ENCODE results near the gene SYNE1.

- TF ChIP-seq RAD21 (IDR thresholded peaks at IDR 0.05 in 1 of 2, conservative IDR thresholded peaks at IDR 0.05 in 1 of 2; ENCODE audit: low read depth in 2 of 2, low read length in 2 of 2): no peak
- no peak for TF ChIP-seq POLR2A (IDR thresholded peaks at IDR 0.05; ENCODE audit: control extremely low read depth in 1 of 2, low read depth in 2 of 2, low read length in 2 of 2)
- TF ChIP-seq SP4 (IDR thresholded peaks at IDR 0.05; ENCODE audit: low read length): no peak
- no peak for TF ChIP-seq MAFK (IDR thresholded peaks at IDR 0.05; ENCODE audit: low read depth, low read length)
- TF ChIP-seq CTCF (IDR thresholded peaks at IDR 0.05; ENCODE audit: control extremely low read depth in 1 of 3, insufficient read depth in 1 of 3, low read depth in 1 of 3, low read length in 3 of 3): no peak
- TF ChIP-seq POLR2AphosphoS5 (IDR thresholded peaks at IDR 0.05; ENCODE audit: low read depth, low read length): no peak
- TF ChIP-seq ASH2L (IDR thresholded peaks at IDR 0.05; ENCODE audit: low read length): no peak
- no peak for TF ChIP-seq SRF (IDR thresholded peaks at IDR 0.05; ENCODE audit: low read depth, low read length)
- no peak for TF ChIP-seq YY1 (IDR thresholded peaks at IDR 0.05; ENCODE audit: low read depth, low read length)
- TF ChIP-seq SUZ12 (IDR thresholded peaks at IDR 0.05; ENCODE audit: low read length): no peak
- TF ChIP-seq CBX8 (IDR thresholded peaks at IDR 0.05; ENCODE audit: borderline replicate concordance, low read depth, low read length): no peak
- TF ChIP-seq EZH2 (IDR thresholded peaks at IDR 0.05; ENCODE audit: low read depth, low read length, severe bottlenecking): no peak
Observed at GRCh38 chr6:152150196-152150595, 487.0 kb downstream of the SYNE1 start.

Measured in H1 (cell line).